HG02759 (cell line): ENCODE measurements around the gene PDCD1LG2.
"Not testable (repeated sequence)": the region's sequence is repeated elsewhere in the genome, so short reads cannot be mapped to it uniquely, and the experiment has no call there.

Experiments
- ATAC-seq: cut with Tn5 transposase; IDR thresholded peaks from one replicate; pipeline ENCODE4 v1.9.1; 2021; ENCODE audit warnings: mild to moderate bottlenecking, moderate library complexity; ENCODE audit not compliant: unreplicated experiment

Gene PDCD1LG2

DNA sequence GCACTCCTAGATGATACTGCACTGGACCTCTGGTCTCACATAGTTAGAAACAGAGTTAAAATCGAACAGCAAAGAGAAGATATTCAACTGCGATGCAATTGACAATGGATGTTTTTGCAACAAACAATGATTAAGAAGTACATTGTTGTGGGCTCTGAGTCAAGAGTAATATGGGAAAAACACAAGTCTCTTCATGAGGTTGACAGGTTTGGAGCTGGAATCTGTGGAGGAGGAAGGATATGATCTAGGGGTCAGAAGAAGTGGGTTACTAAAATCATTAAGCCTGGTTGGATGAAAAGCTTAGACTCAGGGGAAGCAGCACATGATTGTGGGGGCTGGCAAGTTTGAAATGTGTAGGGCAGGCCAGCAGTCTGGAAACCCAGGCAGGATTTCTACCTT lies 53.1 kb downstream of the PDCD1LG2 start:
- ATAC-seq: no peak

GRCh38 chr9:5563886-5564285 lies 53.6 kb downstream of the PDCD1LG2 start:
- no peak for ATAC-seq

DNA sequence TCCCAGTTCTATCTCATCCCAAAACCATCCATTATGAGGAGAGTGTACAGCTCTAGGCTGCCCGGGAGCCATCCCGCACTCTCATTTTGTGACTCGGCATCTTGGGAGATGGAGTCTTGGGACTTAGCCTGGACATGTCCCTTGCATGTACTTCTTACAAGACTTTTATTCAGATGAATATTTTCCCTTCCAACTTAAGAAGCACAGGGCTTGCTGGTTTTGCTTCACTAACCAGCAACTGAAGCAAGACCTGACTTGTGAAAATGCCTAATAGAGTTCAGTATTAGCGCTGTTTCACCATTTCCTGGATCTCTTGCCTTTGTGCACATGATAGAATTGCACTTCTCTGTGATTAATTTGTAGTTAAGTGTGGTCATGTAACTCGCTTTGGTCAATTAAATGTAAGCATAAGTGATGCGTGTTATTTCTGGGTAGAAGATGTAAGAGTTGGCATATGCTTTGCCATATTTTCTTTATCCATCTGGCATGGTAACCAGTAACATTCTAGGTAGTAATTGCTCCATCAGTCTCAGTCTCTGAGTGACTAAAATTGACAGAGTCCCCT lies 55.8 kb downstream of the PDCD1LG2 start:
- peak; percentile 73 for ATAC-seq

GRCh38 chr9:5568868-5569267 lies 58.5 kb downstream of the PDCD1LG2 start:
- no peak for ATAC-seq

- ATAC-seq: no peak
Observed at GRCh38 chr9:5569409-5569808, 59.1 kb downstream of the PDCD1LG2 start.

DNA sequence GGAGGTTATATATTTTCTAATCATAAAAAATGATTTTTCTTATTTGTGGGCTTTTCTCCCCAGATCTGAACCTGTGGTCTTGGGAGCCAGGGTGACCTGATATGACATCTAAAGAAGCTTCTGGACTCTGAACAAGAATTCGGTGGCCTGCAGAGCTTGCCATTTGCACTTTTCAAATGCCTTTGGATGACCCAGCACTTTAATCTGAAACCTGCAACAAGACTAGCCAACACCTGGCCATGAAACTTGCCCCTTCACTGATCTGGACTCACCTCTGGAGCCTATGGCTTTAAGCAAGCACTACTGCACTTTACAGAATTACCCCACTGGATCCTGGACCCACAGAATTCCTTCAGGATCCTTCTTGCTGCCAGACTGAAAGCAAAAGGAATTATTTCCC lies 59.6 kb downstream of the PDCD1LG2 start:
- no peak for ATAC-seq

DNA sequence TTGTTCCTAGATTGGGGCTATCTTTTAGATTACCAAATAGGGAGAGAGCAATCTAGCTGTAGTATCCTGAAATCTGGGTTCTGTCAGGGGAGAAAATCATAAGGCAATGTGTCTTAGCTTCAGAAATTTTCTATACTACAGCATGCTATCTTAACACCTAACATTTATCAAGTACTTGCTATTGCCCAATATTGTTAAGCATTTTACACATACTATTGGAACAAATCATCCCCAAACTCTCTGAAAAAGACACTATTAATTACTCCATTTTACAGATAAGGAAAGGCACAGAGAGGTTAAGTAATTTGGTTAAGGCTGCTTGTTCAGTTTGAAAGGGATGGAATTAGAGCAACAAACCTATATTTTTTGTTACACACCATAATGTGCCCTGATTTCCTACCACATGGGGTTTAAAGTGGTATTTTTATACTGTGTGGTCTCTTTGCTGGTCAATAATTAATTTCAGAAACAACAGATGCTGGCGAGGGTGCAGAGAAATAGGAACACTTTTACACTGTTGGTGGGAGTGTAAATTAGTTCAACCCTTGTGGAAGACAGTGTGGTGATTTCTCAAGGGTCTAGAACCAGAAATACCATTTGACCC lies 61.4 kb downstream of the PDCD1LG2 start:
- peak; percentile 69 for ATAC-seq

DNA sequence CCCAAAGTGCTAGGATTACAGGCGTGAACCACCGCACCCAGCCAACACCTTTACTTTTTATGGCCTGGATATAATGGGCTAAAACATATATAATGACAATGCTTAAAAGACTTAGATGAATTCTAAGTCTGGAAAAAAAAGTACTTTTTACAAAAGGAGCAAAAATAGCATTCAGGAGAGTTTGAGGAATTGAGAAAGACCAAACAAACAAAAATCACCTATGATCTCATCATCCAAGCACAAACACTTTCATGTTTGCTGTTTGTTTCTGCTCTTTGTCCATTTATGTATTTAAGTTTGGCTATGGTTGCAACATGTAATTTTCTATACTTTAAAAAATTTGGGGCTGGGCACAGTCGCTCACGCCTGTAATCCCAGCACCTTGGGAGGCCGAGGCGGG lies 63.8 kb downstream of the PDCD1LG2 start:
- no peak for ATAC-seq

DNA sequence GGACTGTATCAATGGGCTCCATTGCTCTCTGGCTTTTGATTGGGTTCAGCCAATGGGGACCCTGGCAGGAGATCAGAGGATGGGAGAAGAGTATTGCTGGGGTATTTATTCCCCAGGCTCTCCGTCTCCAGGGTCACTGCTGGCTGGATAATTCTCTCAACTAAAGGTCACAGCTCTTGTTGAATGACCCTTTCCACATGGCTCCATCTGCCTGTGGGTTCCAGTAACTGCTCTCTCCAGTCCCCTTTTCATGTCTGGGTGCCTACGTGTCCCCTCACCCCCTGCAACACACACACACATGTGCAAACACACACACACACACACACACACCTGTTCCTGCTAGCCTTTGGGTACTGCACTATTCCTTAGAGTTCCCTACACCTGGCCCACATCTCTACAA lies 64.7 kb downstream of the PDCD1LG2 start:
- no peak for ATAC-seq

- no peak for ATAC-seq
Observed at GRCh38 chr9:5577225-5577624, 66.9 kb downstream of the PDCD1LG2 start.

DNA sequence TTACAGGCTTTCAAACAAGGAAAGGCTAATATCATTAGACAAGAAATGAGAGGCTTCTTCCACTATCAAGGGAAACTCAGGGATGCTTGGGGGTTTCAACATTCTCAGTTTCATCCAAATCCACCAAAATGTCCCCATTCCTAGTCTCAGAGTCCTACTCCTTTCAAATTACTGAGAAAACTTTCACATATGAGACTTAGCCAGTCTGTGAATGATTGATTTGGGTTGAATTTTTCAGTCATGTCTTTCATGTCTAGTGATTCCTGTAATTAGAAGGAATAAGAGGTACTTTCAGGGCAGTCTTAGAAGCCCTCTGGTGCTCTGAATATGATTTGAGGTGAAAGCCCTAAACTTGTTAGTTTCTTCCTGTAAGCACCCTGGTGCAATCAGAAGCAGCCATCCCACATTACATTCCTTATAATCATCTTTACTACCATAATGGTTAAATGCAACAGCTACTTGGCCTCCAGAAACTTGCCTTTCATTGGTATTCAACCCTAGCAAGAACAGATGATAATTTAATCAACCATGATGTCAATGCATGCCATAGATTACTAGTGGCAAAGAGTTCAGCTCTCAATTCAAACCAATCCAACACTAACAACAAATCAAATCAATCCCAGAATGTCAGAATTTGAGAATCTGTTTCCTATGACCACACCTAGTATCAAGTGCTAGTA lies 67.8 kb downstream of the PDCD1LG2 start:
- peak; percentile 26 for ATAC-seq

DNA sequence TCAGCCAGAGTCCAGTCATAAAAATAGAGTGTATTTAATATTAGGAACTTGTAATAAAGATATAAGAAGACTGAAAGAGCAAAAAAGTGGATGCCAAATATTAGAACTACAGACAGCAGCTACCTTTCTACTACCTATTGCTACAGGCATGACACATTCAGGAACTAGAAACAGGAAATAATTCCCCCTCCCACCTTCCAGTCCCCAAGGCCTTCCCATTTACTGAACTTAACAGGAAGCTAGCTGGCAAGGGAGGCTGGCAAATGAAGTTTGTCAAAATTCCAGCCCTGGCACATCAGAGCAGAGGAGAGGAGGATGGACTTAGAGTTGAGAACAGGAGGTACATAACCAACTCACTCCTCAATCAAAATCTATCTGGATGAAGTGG lies 68.4 kb downstream of the PDCD1LG2 start:
- no peak for ATAC-seq

- ATAC-seq: no peak
Observed at GRCh38 chr9:5579881-5580280, 69.5 kb downstream of the PDCD1LG2 start.

DNA sequence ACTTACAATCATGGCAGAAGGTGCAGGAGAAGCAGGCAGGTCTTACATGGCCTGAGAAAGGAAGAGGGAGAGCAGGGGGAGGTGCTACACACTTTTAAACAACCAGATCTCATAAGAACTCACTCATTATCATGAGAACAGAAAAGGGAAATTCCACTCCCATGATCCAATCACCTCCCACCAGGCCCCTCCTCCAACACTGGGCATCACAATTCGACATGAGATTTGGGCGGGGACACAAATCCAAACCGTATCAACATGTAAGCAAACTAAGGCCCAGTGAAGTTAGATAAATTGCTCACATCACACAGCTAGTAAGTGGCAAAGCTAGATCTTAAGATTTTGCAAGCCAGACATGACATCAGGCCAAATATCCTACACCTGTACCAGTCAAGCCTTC lies 70.3 kb downstream of the PDCD1LG2 start:
- no peak for ATAC-seq

- not testable (repeated sequence) for ATAC-seq
Observed at GRCh38 chr9:5581706-5582105, 71.4 kb downstream of the PDCD1LG2 start.

GRCh38 chr9:5582835-5583195 lies 72.5 kb downstream of the PDCD1LG2 start:
- ATAC-seq: peak; percentile 57

DNA sequence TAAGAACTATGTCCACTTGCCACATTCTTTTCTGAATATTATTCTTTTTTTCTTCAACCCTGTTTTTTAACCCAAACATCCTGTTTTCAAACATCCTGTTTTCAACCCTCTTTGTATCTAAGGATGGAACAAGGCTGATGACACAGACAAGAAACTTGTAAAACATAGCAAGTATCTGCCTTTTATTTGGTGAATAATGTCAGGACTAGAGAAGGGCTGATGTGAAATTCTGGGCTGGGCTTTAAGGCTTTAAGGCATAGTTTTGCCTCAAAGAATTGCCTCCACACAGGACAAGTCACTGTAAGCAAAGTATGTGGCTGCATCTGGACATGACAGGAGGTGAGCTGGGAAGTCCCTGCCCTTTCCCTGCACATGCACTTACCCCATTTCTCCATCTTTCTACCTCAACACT lies 76.1 kb downstream of the PDCD1LG2 start:
- peak; percentile 37 for ATAC-seq

- ATAC-seq: no peak
Observed at GRCh38 chr9:5587024-5587423, 76.7 kb downstream of the PDCD1LG2 start.

DNA sequence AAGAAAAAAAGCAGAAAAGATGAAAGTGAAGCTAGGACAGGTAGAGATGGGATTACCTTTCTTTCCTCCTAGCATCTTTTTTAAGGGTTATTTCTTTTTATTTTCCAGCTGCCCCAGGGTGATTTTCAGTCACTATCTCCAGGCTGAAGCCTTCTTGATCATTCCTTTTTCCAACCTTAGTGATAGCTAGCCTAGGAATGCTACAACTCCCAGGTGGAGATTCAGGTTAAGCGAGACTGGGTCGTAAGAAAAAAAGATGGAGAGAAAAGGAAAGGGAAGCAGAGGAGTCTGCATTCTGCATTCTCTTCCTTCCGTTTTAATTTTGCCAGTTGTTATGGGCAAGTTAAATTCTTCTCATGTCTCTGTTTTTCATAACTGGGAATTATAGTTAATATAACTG lies 81.9 kb downstream of the PDCD1LG2 start:
- ATAC-seq: no peak

DNA sequence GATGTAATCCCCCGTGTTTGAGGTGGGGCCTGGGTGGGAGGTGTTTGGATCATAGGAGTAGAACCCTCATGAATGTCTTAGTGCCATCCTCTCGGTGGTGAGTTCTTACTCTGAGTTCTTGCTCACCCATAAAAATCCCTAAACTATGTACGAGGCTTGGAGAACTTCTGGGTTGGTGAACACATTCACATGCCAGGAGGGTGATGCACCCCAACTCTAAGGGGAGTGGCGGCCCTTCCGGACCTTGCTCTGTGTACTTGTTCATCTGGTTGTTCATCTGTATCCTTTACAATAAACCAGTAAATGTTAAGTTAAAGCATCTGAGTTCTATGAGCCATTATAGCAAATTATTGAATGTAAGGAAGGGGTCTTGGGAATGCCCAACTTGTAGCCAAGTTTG lies 82.6 kb downstream of the PDCD1LG2 start:
- no peak for ATAC-seq

GRCh38 chr9:5593904-5594303 lies 83.6 kb downstream of the PDCD1LG2 start:
- ATAC-seq: peak; percentile 56

GRCh38 chr9:5596173-5596572 lies 85.8 kb downstream of the PDCD1LG2 start:
- no peak for ATAC-seq
